Measurements from ENCODE around the gene SRSF4.

DNA sequence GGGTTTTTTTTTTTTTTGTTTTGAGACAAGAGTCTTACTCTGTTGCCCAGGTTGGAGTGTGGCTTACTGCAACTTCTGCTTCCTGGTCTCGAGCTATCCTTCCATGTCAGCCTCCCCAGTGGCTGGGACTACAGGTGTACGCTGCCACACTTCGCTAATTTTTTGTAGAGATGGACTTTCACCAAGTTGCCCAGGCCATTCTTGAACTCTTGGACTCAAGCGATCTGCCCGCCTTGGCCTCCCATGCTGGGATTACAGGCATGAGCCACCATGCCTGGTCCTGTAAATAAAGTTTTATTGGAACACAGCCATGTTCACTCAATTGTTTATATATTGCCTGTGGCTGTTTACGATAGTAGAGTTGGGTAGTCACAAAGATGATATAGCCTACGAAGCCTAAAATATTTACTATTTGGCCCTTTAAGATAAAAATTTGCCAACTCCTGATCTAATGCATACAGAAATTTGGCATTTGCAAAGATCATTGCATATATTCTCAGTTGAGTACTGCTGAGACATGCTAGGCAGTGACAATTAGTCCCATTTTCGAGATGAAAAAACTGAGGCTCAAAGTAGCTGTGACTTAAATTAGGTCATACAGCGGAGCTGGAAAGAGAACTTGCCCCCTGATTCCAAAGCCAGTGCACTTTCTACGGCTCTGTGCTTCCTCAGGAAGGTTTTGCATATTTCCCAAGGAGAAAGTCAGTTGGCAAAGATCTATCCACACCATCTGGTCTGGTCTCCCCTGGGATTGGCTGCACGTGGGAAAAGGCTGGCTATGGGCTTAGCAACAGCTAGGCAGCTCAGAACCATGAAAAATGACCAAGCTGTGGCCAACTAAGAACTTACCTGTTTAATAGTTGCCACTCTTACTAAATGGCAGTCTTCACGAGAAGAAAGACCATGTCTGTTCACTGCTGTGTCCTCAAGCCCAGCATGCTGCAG is 29.7 kb upstream of the SRSF4 start:
- no peak for TF ChIP-seq POLR2A (IDR thresholded peaks at IDR 0.05)
- TF ChIP-seq, protein P1, sequence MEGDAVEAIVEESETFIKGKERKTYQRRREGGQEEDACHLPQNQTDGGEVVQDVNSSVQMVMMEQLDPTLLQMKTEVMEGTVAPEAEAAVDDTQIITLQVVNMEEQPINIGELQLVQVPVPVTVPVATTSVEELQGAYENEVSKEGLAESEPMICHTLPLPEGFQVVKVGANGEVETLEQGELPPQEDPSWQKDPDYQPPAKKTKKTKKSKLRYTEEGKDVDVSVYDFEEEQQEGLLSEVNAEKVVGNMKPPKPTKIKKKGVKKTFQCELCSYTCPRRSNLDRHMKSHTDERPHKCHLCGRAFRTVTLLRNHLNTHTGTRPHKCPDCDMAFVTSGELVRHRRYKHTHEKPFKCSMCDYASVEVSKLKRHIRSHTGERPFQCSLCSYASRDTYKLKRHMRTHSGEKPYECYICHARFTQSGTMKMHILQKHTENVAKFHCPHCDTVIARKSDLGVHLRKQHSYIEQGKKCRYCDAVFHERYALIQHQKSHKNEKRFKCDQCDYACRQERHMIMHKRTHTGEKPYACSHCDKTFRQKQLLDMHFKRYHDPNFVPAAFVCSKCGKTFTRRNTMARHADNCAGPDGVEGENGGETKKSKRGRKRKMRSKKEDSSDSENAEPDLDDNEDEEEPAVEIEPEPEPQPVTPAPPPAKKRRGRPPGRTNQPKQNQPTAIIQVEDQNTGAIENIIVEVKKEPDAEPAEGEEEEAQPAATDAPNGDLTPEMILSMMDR (IDR thresholded peaks at IDR 0.05) = no peak
